Liver (tissue), 3 donors: ENCODE data around the gene ATP7A.

Experiments used
- ATF3 ChIP-seq: IDR thresholded peaks from 2 replicates; pipeline ENCODE4 v1.6.1; 2016; ENCODE audit warnings: antibody characterized with exemption
- CTCF ChIP-seq: fragments of 150-350 bp; IDR thresholded peaks from 2 replicates; pipeline ENCODE4 v1.5.1; 2017; ENCODE audit warnings: improper control_type of control experiment, low read depth, low read length; ENCODE audit not compliant: missing input control
- EGR1 ChIP-seq, 2 donors: IDR thresholded peaks; 2 replicates each; pipeline ENCODE4 v1.6.1; 2016 to 2018; ENCODE audit warnings: antibody characterized with exemption in 2 of 2, low read depth in 2 of 2
- GABPA ChIP-seq, 2 donors: IDR thresholded peaks in 1 of 2; conservative IDR thresholded peaks in 1 of 2; 2 replicates each; pipeline ENCODE4 v1.6.1; 2016; ENCODE audit warnings: antibody characterized with exemption in 2 of 2, mild to moderate bottlenecking in 1 of 2, moderate library complexity in 1 of 2
- HNF4G ChIP-seq: IDR thresholded peaks from 2 replicates; pipeline ENCODE4 v1.6.1; 2016; ENCODE audit warnings: antibody characterized with exemption
- JUND ChIP-seq, 2 donors: IDR thresholded peaks; 2 replicates each; pipeline ENCODE4 v1.6.1; 2016; ENCODE audit warnings: antibody characterized with exemption in 2 of 2
- RAD21 ChIP-seq, 2 donors: IDR thresholded peaks; 2 replicates each; pipeline ENCODE4 v1.6.1; 2016; ENCODE audit warnings: antibody characterized with exemption in 2 of 2, mild to moderate bottlenecking in 2 of 2
- REST ChIP-seq: IDR thresholded peaks from 2 replicates; pipeline ENCODE4 v1.6.1; 2016; ENCODE audit warnings: antibody characterized with exemption, mild to moderate bottlenecking
- SP1 ChIP-seq: IDR thresholded peaks from 2 replicates; pipeline ENCODE4 v1.6.1; 2018; ENCODE audit warnings: antibody characterized with exemption, mild to moderate bottlenecking
- TAF1 ChIP-seq: conservative IDR thresholded peaks from 2 replicates; pipeline ENCODE4 v1.6.1; 2016; ENCODE audit warnings: antibody characterized with exemption, mild to moderate bottlenecking
- YY1 ChIP-seq: IDR thresholded peaks from 2 replicates; pipeline ENCODE4 v1.6.1; 2016; ENCODE audit warnings: antibody characterized with exemption, mild to moderate bottlenecking
- donor health status: healthy.
- donor health status: healthy.

GRCh38 chrX:77967631-77968030 lies 57.1 kb downstream of the ATP7A start:
- TF ChIP-seq CTCF = no peak
- no peak for TF ChIP-seq TAF1
- TF ChIP-seq RAD21 (IDR thresholded peaks at IDR 0.05) = no peak
- TF ChIP-seq REST = no peak
- TF ChIP-seq EGR1 (IDR thresholded peaks at IDR 0.05; ENCODE audit: low read depth in 2 of 2) = no peak
- no peak for TF ChIP-seq SP1
- TF ChIP-seq HNF4G = no peak
- no peak for TF ChIP-seq YY1
- TF ChIP-seq JUND (IDR thresholded peaks at IDR 0.05) = no peak
- no peak for TF ChIP-seq GABPA (IDR thresholded peaks at IDR 0.05 in 1 of 2, conservative IDR thresholded peaks at IDR 0.05 in 1 of 2)
- no peak for TF ChIP-seq ATF3
